ENCODE results near the gene PLEKHF1. TPM values are rescaled to one million over a fixed set of nuclear protein-coding genes. Genes with fewer than 3 reads are reported as not detected.
A peak's percentile ranks its signal among the peaks of the same experiment; 100 is the strongest.

PLEKHF1 gene
- total RNA-seq, 4 donors from 2014 or later: 13.1 to 18.1 (median 17.2) TPM

DNA sequence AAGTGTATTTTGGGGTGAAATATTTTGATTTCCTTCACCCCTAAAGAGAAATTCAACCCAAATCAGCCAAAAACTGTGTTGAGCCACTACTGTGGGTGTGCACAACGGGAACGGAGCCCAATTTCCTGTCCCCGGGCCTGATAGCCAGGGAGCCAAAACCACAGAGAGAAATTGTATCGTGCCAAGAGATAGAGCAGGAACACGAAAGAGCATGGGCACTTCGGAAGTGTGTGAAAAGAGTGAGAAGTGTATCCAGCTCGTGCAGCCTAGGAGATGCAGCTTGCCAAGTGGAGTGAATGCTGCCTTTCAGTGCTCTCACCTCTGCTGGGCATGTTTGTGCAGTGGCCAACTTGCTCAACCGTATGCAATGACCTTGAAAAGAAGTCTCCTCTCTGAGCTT, 19.4 kb upstream of the PLEKHF1 start:
- 1 to 2% methylated on average over 8 of the region's 8 CpGs for WGBS, 2 donors
- TF ChIP-seq POLR2A (IDR thresholded peaks at IDR 0.05): no peak
- TF ChIP-seq, protein P1, sequence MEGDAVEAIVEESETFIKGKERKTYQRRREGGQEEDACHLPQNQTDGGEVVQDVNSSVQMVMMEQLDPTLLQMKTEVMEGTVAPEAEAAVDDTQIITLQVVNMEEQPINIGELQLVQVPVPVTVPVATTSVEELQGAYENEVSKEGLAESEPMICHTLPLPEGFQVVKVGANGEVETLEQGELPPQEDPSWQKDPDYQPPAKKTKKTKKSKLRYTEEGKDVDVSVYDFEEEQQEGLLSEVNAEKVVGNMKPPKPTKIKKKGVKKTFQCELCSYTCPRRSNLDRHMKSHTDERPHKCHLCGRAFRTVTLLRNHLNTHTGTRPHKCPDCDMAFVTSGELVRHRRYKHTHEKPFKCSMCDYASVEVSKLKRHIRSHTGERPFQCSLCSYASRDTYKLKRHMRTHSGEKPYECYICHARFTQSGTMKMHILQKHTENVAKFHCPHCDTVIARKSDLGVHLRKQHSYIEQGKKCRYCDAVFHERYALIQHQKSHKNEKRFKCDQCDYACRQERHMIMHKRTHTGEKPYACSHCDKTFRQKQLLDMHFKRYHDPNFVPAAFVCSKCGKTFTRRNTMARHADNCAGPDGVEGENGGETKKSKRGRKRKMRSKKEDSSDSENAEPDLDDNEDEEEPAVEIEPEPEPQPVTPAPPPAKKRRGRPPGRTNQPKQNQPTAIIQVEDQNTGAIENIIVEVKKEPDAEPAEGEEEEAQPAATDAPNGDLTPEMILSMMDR (IDR thresholded peaks at IDR 0.05): no peak
- H3K4me3 ChIP-seq (ENCODE audit: low read depth, poor library complexity, severe bottlenecking): no peak overlapping the region
- intact Hi-C loops (cut with DNase I; ENCODE audit: low total_unique reads): no loop called here
- DNase-seq (ENCODE audit: low spot score in 2 of 2): peak; percentile 35 to 86

DNA sequence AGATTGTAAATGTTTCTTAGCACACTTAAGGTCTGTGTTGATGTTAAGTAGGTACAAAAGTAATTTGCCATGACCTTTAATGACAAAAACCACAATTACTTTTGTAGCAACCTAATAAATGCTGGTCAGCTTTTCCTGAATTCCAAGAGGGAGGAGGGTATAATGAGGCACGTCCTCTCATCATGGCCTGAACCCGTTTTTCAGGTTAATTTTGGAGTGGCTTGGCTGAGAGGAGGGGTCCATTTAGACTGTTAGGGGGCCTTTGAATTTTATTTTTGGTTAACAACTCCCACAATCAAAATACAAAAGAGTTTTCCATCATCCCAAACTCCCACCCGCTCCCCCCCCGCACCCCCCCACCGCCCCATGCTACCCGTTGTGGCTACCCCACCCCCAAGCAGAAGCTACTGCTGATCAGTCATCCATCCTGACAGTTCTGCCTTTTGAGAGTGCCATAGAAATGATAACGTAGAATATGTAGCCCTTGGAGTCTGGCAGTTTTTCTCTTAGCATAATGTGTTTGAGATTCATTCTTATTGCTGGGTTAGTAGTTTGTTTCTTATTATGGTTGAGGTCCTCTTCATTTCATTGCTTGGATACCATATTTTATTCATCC, 14.4 kb upstream of the PLEKHF1 start:
- TF ChIP-seq POLR2A (IDR thresholded peaks at IDR 0.05): no peak
- TF ChIP-seq, protein P1 (IDR thresholded peaks at IDR 0.05): no peak
- intact Hi-C loops (cut with DNase I; ENCODE audit: low total_unique reads): no loop called here
- WGBS, 2 donors: 52 to 66% methylated on average over 7 of the region's 7 CpGs

GRCh38 chr19:29651622-29652394, 13.5 kb upstream of the PLEKHF1 start:
- H3K4me3 ChIP-seq (ENCODE audit: low read depth, poor library complexity, severe bottlenecking): no peak overlapping the region
- DNase-seq (ENCODE audit: low spot score in 2 of 2): peak in 1 of 2 donors; percentile 45
- intact Hi-C loops (cut with DNase I; ENCODE audit: low total_unique reads): no loop called here
- WGBS, 2 donors: 87 to 91% methylated on average over 7 of the region's 7 CpGs
- TF ChIP-seq, protein P1 (IDR thresholded peaks at IDR 0.05): no peak
- TF ChIP-seq POLR2A (IDR thresholded peaks at IDR 0.05): no peak

More for the DNA sequence above, 14.4 kb upstream of the PLEKHF1 start:
- peak in 1 of 2 donors; percentile 20 for DNase-seq (ENCODE audit: low spot score in 2 of 2)
- no peak overlapping the region for H3K4me3 ChIP-seq (ENCODE audit: low read depth, poor library complexity, severe bottlenecking)

- peak in 1 of 2 donors; percentile 53 for DNase-seq (ENCODE audit: low spot score in 2 of 2)
- no peak overlapping the region for H3K4me3 ChIP-seq (ENCODE audit: low read depth, poor library complexity, severe bottlenecking)
- no peak for TF ChIP-seq POLR2A (IDR thresholded peaks at IDR 0.05)
- TF ChIP-seq, protein P1 (IDR thresholded peaks at IDR 0.05): no peak
- intact Hi-C loops (cut with DNase I; ENCODE audit: low total_unique reads): no loop called here
- 87 to 93% methylated on average over 5 of the region's 5 CpGs for WGBS, 2 donors
Observed at GRCh38 chr19:29653398-29653797, 11.9 kb upstream of the PLEKHF1 start.

- intact Hi-C loops (cut with DNase I; ENCODE audit: low total_unique reads): no loop called here
- DNase-seq (ENCODE audit: low spot score in 2 of 2): peak in 1 of 2 donors; percentile 77
- 80 to 82% methylated on average over 4 of the region's 4 CpGs for WGBS, 2 donors
- TF ChIP-seq, protein P1 (IDR thresholded peaks at IDR 0.05): no peak
- TF ChIP-seq POLR2A (IDR thresholded peaks at IDR 0.05): no peak
- no peak overlapping the region for H3K4me3 ChIP-seq (ENCODE audit: low read depth, poor library complexity, severe bottlenecking)
Observed at GRCh38 chr19:29655648-29656335, 9.5 kb upstream of the PLEKHF1 start.

All from lower leg skin (tissue), 4 donors.